22Rv1 (cell line): ENCODE data around the gene ZFYVE26.

Experiments
- CTCF ChIP-seq: fragments of 450-650 bp; IDR thresholded peaks from 2 replicates; pipeline ENCODE4 v1.5.1; 2017; ENCODE audit warnings: mild to moderate bottlenecking
- ZFX ChIP-seq: fragments of 450-650 bp; IDR thresholded peaks from 2 replicates; pipeline ENCODE4 v1.6.1; 2017; ENCODE audit warnings: antibody characterized with exemption, borderline replicate concordance

GRCh38 chr14:67744046-67744445, 72.3 kb downstream of the ZFYVE26 start:
- TF ChIP-seq CTCF (no peak), ZFX (no peak)
